HG02981 (cell line): ENCODE data around the gene P2RX6.
"Not testable (repeated sequence)": the region's sequence is repeated elsewhere in the genome, so short reads cannot be mapped to it uniquely, and the experiment has no call there.

Source experiments
- ATAC-seq: cut with Tn5 transposase; IDR thresholded peaks from one replicate; pipeline ENCODE4 v1.9.1; 2021; ENCODE audit warnings: mild to moderate bottlenecking, moderate library complexity; ENCODE audit not compliant: unreplicated experiment

The P2RX6 gene

GRCh38 chr22:20993304-20994127 is 21.4 kb upstream of the P2RX6 start:
- no peak for ATAC-seq

- no peak for ATAC-seq
Measured at GRCh38 chr22:20994128-20994901, 20.6 kb upstream of the P2RX6 start.

GRCh38 chr22:20994902-20995241 is 20.1 kb upstream of the P2RX6 start:
- ATAC-seq: no peak

GRCh38 chr22:20995329-20996030 is 19.5 kb upstream of the P2RX6 start:
- no peak for ATAC-seq

GRCh38 chr22:20996031-20996410 is 18.9 kb upstream of the P2RX6 start:
- ATAC-seq: no peak

- no peak for ATAC-seq
Measured at GRCh38 chr22:20996598-20997535, 18.1 kb upstream of the P2RX6 start.

- no peak for ATAC-seq
Measured at GRCh38 chr22:20997536-20998257, 17.3 kb upstream of the P2RX6 start.

GRCh38 chr22:20998411-20999336 is 16.3 kb upstream of the P2RX6 start:
- no peak for ATAC-seq

- no peak for ATAC-seq
Measured at GRCh38 chr22:20999350-21000206, 15.4 kb upstream of the P2RX6 start.

GRCh38 chr22:21000207-21000986 is 14.6 kb upstream of the P2RX6 start:
- ATAC-seq: no peak

GRCh38 chr22:21000987-21001600 is 13.9 kb upstream of the P2RX6 start:
- ATAC-seq: peak; percentile 13

- ATAC-seq: peak; percentile 88
Measured at GRCh38 chr22:21001601-21002325, 13.2 kb upstream of the P2RX6 start, which contains the start of gene THAP7. Gene THAP7, minus strand, starts transcription at chr22:21002118. Its CDS starts 207 bp downstream, at chr22:21001911.

GRCh38 chr22:21003782-21004181 is 11.2 kb upstream of the P2RX6 start:
- no peak for ATAC-seq

GRCh38 chr22:21009208-21009607 is 5.8 kb upstream of the P2RX6 start:
- ATAC-seq: not testable (repeated sequence)

GRCh38 chr22:21009638-21010425 is 5.1 kb upstream of the P2RX6 start:
- no peak for ATAC-seq
